Spleen (tissue), 11 donors: ENCODE data around the gene DIDO1. TPM values are rescaled to one million over a fixed set of nuclear protein-coding genes. Genes with fewer than 3 reads are reported as not detected.

ENCODE experiments used
- DNase-seq: peaks from one replicate; pipeline ENCODE4 v3.0.0-alpha.2; 2020
- H3K27ac ChIP-seq, 8 donors: fragments of 200-600 bp; sonication (generic) in 7 of 8; 1 replicate in 4 of 8; 2 replicates in 4 of 8; pipeline versions ENCODE4 v1.5.0 to v1.8.0; 2016 to 2021; ENCODE audit warnings: inconsistent platforms in 4 of 8, mild to moderate bottlenecking in 4 of 8, moderate library complexity in 1 of 8
- H3K27me3 ChIP-seq, 7 donors: fragments of 200-600 bp; sonication (generic) in 6 of 7; replicated peaks in 1 of 7; 1 replicate in 4 of 7; 2 replicates in 3 of 7; pipeline versions ENCODE4 v1.5.0 to v1.8.0; 2016 to 2021; ENCODE audit warnings: inconsistent platforms in 3 of 7, mild to moderate bottlenecking in 1 of 7
- H3K36me3 ChIP-seq, 6 donors: fragments of 200-600 bp; sonication (generic) in 5 of 6; 1 replicate in 4 of 6; 2 replicates in 2 of 6; pipeline versions ENCODE4 v1.5.0 to v1.8.0; 2016 to 2021; ENCODE audit warnings: inconsistent platforms in 2 of 6
- H3K4me1 ChIP-seq, 6 donors: fragments of 200-600 bp; sonication (generic) in 5 of 6; 1 replicate in 3 of 6; 2 replicates in 3 of 6; pipeline versions ENCODE4 v1.5.0 to v1.8.0; 2016 to 2021; ENCODE audit warnings: inconsistent platforms in 3 of 6
- H3K4me3 ChIP-seq, 8 donors: fragments of 200-600 bp; sonication (generic) in 7 of 8; 1 replicate in 4 of 8; 2 replicates in 4 of 8; pipeline versions ENCODE4 v1.5.0 to v1.8.0; 2016 to 2021; ENCODE audit warnings: inconsistent platforms in 4 of 8, mild to moderate bottlenecking in 4 of 8, moderate library complexity in 2 of 8
- H3K9me3 ChIP-seq, 8 donors: fragments of 200-600 bp; sonication (generic) in 7 of 8; 1 replicate in 4 of 8; 2 replicates in 4 of 8; pipeline versions ENCODE4 v1.5.0 to v1.8.0; 2016 to 2021; ENCODE audit warnings: inconsistent platforms in 4 of 8
- POLR2A ChIP-seq, 3 donors: fragments of 450-650 bp; IDR thresholded peaks; one replicate each; pipeline ENCODE4 v1.5.1; 2017; ENCODE audit warnings: antibody characterized with exemption in 3 of 3, mild to moderate bottlenecking in 1 of 3
- POLR2AphosphoS5 ChIP-seq, 3 donors: sonication (generic); formaldehyde crosslinking; IDR thresholded peaks; one replicate each; pipeline ENCODE4 v1.5.1; 2017; ENCODE audit warnings: antibody characterized with exemption in 3 of 3
- WGBS, 5 donors: extraction: QIAGEN DNeasy Blood & Tissue Kit in 3 of 5; methylation state at CpG; one replicate each; pipeline versions ENCODE4 v1.1.5 to v1.1.7; 2013 to 2018; 5-methylcytosine and 5-hydroxymethylcytosine counted together
- intact Hi-C: fragments of 100-400 bp; cut with DNase I; formaldehyde crosslinking; loops from one replicate; pipeline ENCODE4 v1.15.0; 2023; ENCODE audit warnings: low total_unique reads
- polyA plus RNA-seq, 3 donors: library from polyadenylated mRNA; stranded (reverse); fragments of 200-250 nt; gene quantifications; one replicate each; pipeline ENCODE4 v1.2.1, GENCODE V29; 2013
- total RNA-seq, 7 donors: library from RNA; depleted of rRNA in 3 of 7; stranded (reverse); fragments of >200 nt in 3 of 7; fragmentation: NEBNext Ultra II Directional in 4 of 7; extraction: Animal tissue kit (Norgen Biotek cat#: 25700) in 4 of 7; gene quantifications; one replicate each; pipeline versions ENCODE4 v1.1.0 to v1.2.1, GENCODE V29; 2016 to 2021
- TF ChIP-seq, protein P1 (sequence below), 11 experiments: fragments of 200-600 bp in 7 of 11; fragments of 450-650 bp in 4 of 11; sonication (generic) in 4 of 11; IDR thresholded peaks in 8 of 11; conservative IDR thresholded peaks in 3 of 11; 1 replicate in 7 of 11; 2 replicates in 4 of 11; pipeline versions ENCODE4 v1.4.0 to v1.8.0; 2016 to 2021; ENCODE audit warnings: antibody characterized with exemption in 11 of 11, inconsistent platforms in 4 of 11, mild to moderate bottlenecking in 1 of 11
- donor health status: healthy with polysubstance abuse.
- donor health status: DM: no; HTN: no; CAD: no; lungs with moderate emphysema.
- donor health status: DM: no; HTN: no; CAD: no.
- donor health status: Bipolar disorder and iron deficiency.
- donor health status: healthy.
- donor health status: DM: no; HTN: no; CAD: no.
- donor health status: DM: yes; HTN: yes; CAD: no.

The DIDO1 gene
- total and polyA plus RNA-seq, 10 donors: 17.4 to 79.6 (median 66.9) TPM

DNA sequence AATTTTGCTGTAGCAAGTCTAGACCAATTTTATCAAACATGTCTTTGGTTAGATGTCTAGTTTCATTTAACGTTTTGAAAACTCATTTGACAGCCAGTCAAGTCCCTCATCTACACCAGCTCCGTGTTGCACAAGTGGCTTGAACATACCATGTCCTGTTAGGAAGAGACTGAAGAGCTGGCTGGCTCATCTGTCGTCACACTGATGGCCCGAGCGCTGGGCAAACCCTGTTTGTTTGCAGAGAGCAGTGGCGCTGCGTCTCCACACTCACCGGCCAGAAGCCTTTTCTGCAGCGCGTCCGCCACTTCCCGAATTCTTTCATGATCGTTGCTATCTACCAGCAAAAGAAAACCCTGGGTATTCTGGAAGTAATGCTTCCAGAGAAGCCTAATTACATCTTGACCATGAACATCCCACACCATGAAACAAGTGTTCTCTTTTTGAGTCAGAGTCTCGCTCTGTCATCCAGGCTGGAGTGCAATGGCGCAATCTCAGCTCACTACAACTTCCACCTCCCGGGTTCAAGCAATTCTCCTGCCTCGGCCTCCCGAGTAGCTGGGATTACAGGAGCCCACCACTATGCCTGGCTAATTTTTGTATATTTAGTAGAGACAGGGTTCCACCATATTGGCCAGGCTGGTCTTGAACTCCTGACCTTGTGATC is 54.0 kb downstream of the DIDO1 start:
- no peak overlapping the region for H3K27ac ChIP-seq
- H3K9me3 ChIP-seq: no peaks in the 10 kb centered on the region
- H3K4me1 ChIP-seq: peaks cover 0 to 40% (median 17%) of the 10 kb centered on the region in 6 donors
- intact Hi-C loops: no loop called here
- no peak overlapping the region for H3K4me3 ChIP-seq
- TF ChIP-seq POLR2A (IDR thresholded peaks at IDR 0.05) (no peak), POLR2AphosphoS5 (IDR thresholded peaks at IDR 0.05) (no peak)
- TF ChIP-seq, protein P1, sequence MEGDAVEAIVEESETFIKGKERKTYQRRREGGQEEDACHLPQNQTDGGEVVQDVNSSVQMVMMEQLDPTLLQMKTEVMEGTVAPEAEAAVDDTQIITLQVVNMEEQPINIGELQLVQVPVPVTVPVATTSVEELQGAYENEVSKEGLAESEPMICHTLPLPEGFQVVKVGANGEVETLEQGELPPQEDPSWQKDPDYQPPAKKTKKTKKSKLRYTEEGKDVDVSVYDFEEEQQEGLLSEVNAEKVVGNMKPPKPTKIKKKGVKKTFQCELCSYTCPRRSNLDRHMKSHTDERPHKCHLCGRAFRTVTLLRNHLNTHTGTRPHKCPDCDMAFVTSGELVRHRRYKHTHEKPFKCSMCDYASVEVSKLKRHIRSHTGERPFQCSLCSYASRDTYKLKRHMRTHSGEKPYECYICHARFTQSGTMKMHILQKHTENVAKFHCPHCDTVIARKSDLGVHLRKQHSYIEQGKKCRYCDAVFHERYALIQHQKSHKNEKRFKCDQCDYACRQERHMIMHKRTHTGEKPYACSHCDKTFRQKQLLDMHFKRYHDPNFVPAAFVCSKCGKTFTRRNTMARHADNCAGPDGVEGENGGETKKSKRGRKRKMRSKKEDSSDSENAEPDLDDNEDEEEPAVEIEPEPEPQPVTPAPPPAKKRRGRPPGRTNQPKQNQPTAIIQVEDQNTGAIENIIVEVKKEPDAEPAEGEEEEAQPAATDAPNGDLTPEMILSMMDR (IDR thresholded peaks at IDR 0.05 in 8 of 11, conservative IDR thresholded peaks at IDR 0.05 in 3 of 11): no peak
- DNase-seq: no peak
- H3K27me3 ChIP-seq: no peaks in the 10 kb centered on the region
- no peaks in the 10 kb centered on the region for H3K36me3 ChIP-seq
- WGBS, 5 donors: 76 to 86% (median 81%) methylated on average over 16 to 18 of the region's 18 CpGs

DNA sequence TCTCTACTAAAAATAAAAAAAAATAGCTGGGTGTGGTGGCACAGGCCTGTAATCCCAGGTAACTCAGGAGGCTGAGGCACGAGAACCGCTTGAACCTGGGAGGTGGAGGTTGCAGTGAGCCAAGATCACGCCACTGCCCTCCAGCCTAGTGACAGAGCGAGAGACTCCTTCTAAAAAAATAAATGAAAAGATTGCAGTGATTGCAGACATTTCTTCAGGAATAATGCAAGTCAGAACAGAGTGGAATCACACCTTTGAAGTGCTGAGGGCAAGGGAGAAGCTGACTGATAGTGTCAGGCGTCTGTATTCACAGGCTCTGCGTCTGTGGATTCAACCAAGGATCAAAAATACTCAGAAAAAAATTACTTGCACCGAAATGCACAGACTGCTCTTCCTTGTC is 62.1 kb downstream of the DIDO1 start:
- peak; percentile 44 for DNase-seq
- Histone ChIP-seq H3K36me3 (no peaks in the 10 kb centered on the region), H3K27ac (no peak overlapping the region), H3K4me1 (peaks cover 7 to 28% (median 19%) of the 10 kb centered on the region in 6 donors), H3K9me3 (no peaks in the 10 kb centered on the region), H3K4me3 (no peak overlapping the region), H3K27me3 (peaks cover 0 to 7% (median 0%) of the 10 kb centered on the region in 7 donors)
- intact Hi-C loops: no loop called here
- TF ChIP-seq, protein P1 (IDR thresholded peaks at IDR 0.05 in 8 of 11, conservative IDR thresholded peaks at IDR 0.05 in 3 of 11): no peak
- no peak for TF ChIP-seq POLR2AphosphoS5 (IDR thresholded peaks at IDR 0.05)
- no peak for TF ChIP-seq POLR2A (IDR thresholded peaks at IDR 0.05)
- 90 to 98% (median 94%) methylated on average over 7 of the region's 7 CpGs for WGBS, 5 donors

DNA sequence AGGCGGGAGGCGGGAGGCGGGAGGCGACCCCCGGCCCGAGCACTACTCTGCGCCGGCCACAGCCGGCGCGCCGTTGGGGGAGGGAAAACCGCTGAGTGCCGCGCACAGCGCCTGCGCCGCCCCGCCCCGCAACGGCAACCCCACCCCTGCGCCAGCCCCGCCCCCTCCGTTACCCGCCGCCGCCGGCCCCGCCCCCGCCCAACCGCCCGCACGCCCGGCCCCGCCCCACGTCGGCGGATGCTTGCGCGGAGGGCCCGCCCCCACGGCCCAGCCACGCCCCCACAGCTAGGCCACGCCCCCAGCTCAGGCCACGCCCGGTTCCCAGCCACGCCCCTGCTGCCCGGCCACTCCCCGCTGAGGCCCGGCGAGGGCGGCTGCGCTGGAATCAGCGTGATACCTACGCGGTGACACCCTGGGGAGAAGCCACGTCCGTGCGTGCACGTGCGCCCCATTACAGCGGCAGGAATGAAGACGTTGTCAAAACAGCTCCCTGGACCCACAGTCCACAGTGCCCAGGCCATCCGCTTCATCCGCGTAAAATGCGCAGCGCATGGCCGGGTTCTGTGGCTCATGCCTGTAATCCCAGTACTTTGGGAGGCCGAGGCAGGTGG is 64.5 kb downstream of the DIDO1 start, which contains the start of gene TCFL5:
Gene TCFL5 (minus strand): TSS at position 97 of the 611 bp plus-strand sequence. CDS start 152 bp downstream, outside the sequence.
- peak within 1 kb of the TSS; percentile 1 to 82 (median 40) for H3K4me3 ChIP-seq
- H3K4me1 ChIP-seq: peaks cover 7 to 32% (median 19%) of the 10 kb centered on the region in 6 donors
- DNase-seq: peak; percentile 98
- peak; percentile 46 to 79 (median 66) for TF ChIP-seq POLR2AphosphoS5 (IDR thresholded peaks at IDR 0.05)
- no peak for TF ChIP-seq POLR2A (IDR thresholded peaks at IDR 0.05)
- TF ChIP-seq, protein P1 (IDR thresholded peaks at IDR 0.05 in 8 of 11, conservative IDR thresholded peaks at IDR 0.05 in 3 of 11): peak in 1 of 11 experiments; percentile 12
- intact Hi-C loops: no loop called here
- peak within 1 kb of the TSS in 7 of 8 donors; percentile 51 to 69 (median 55) for H3K27ac ChIP-seq
- WGBS, 5 donors: 10 to 72% (median 25%) methylated on average over 7 to 70 of the region's 70 CpGs
- H3K9me3 ChIP-seq: no peaks in the 10 kb centered on the region
- peaks cover 0 to 8% (median 6%) of the 10 kb centered on the region in 6 donors for H3K36me3 ChIP-seq
- H3K27me3 ChIP-seq: peaks cover 0 to 7% (median 0%) of the 10 kb centered on the region in 7 donors
